Hepatocyte (in vitro differentiated cells): ENCODE data around the gene ANKRD66.

Experiments used
- CTCF ChIP-seq: fragments of 200-600 bp; sonication (generic); IDR thresholded peaks from 2 replicates; pipeline ENCODE4 v1.5.1; 2016; ENCODE audit warnings: antibody characterized with exemption, mild to moderate bottlenecking; ENCODE audit not compliant: poor library complexity
- EZH2 ChIP-seq: fragments of 200-600 bp; sonication (generic); IDR thresholded peaks from 2 replicates; pipeline ENCODE4 v1.6.1; 2016; ENCODE audit warnings: antibody characterized with exemption, mild to moderate bottlenecking, borderline replicate concordance
- EZH2phosphoT487 ChIP-seq: fragments of 200-600 bp; sonication (generic); IDR thresholded peaks from one replicate; pipeline ENCODE4 v1.6.1; 2018; ENCODE audit warnings: antibody characterized with exemption, mild to moderate bottlenecking, low read depth, moderate library complexity; ENCODE audit not compliant: unreplicated experiment, severe bottlenecking

GRCh38 chr6:46760925-46761324 lies 14.2 kb downstream of the ANKRD66 start:
- no peak for TF ChIP-seq CTCF
- no peak for TF ChIP-seq EZH2
- no peak for TF ChIP-seq EZH2phosphoT487
